GM12878 (cell line): ENCODE data around the gene NEUROG2. TPM values are rescaled to one million over a fixed set of nuclear protein-coding genes. Genes with fewer than 3 reads are reported as not detected.

Source experiments
- ATAC-seq: fragments of 200-7000 bp; cut with Tn5 transposase; 3 replicates; pipeline ENCODE4 v1.9.1; 2020; ENCODE audit warnings: mild to moderate bottlenecking, moderate library complexity
- BruUV-seq: library from RNA; stranded (reverse); fragments of 400-500 nt; replicated peaks from 2 replicates; lab custom pipeline; 2021; lab: Mats Ljungman, UMichigan
- CTCF ChIA-PET: fragments of 300-600 bp; sonication (Branson Sonifier 250); formaldehyde crosslinking; extraction: SDS; loops from one replicate; lab custom pipeline; 2021; ENCODE audit warnings: inconsistent platforms; lab: Yijun Ruan, JAX
- POLR2A ChIA-PET: fragments of 350-600 bp; formaldehyde crosslinking; extraction: SDS; loops from one replicate; lab custom pipeline; 2021; ENCODE audit warnings: inconsistent platforms; lab: Charles Lee
- RAD21 ChIA-PET: fragments of 300-600 bp; sonication (Branson Sonifier 250); formaldehyde crosslinking; loops from one replicate; lab custom pipeline; 2023; ENCODE audit warnings: antibody characterized with exemption; ENCODE audit not compliant: unreplicated experiment; lab: Charles Lee
- SMC1A ChIA-PET: fragments of 300-600 bp; sonication (Branson Sonifier 250); formaldehyde crosslinking; loops from one replicate; lab custom pipeline; 2023; ENCODE audit not compliant: unreplicated experiment, uncharacterized antibody; lab: Charles Lee
- DNase-seq: peaks from one replicate; pipeline ENCODE4 v3.0.0-alpha.2; 2011; ENCODE audit warnings: low read depth, low spot score
- FAIRE-seq: peaks from 3 replicates; lab custom pipeline; 2011; peaks lifted over from hg19 to GRCh38; lab: Jason Lieb, UNC
- H2AFZ ChIP-seq: 2 replicates; pipeline ENCODE4 v1.6.0; 2011; ENCODE audit warnings: low read depth, low read length, control low read depth; ENCODE audit not compliant: control insufficient read depth
- H3K27ac ChIP-seq: 2 replicates; pipeline ENCODE4 v1.5.1; 2011; ENCODE audit warnings: control low read depth; ENCODE audit not compliant: control insufficient read depth, insufficient read depth
- H3K27me3 ChIP-seq, 2 experiments: replicated peaks in 1 of 2; 2 replicates each; pipeline versions ENCODE4 v1.6.0 to v1.6.1; 2011; ENCODE audit warnings: low read length in 1 of 2; ENCODE audit not compliant: control insufficient read depth in 2 of 2, insufficient read depth in 2 of 2
- H3K36me3 ChIP-seq, 2 experiments: 2 replicates each; pipeline ENCODE4 v1.5.1; 2011; ENCODE audit warnings: low read length in 1 of 2; ENCODE audit not compliant: control insufficient read depth in 2 of 2, insufficient read depth in 2 of 2
- H3K4me1 ChIP-seq: 2 replicates; pipeline ENCODE4 v1.6.1; 2011; ENCODE audit warnings: mild to moderate bottlenecking, low read length, moderate library complexity, mixed read lengths; ENCODE audit not compliant: control insufficient read depth, insufficient read depth
- H3K4me2 ChIP-seq: 2 replicates; pipeline ENCODE4 v1.6.0; 2011; ENCODE audit warnings: control low read depth; ENCODE audit not compliant: control insufficient read depth, insufficient read depth
- H3K4me3 ChIP-seq: fragments of 200-600 bp; sonication (generic); 2 replicates; pipeline ENCODE4 v1.5.1; 2016
- H3K79me2 ChIP-seq: 2 replicates; pipeline ENCODE4 v1.6.0; 2011; ENCODE audit warnings: low read length; ENCODE audit not compliant: control insufficient read depth, insufficient read depth
- H3K9ac ChIP-seq: 2 replicates; pipeline ENCODE4 v1.8.0; 2011; ENCODE audit warnings: low read length, control low read depth, mixed read lengths; ENCODE audit not compliant: control insufficient read depth, insufficient read depth
- H3K9me3 ChIP-seq: replicated peaks from 3 replicates; pipeline ENCODE4 v1.5.1; 2011; ENCODE audit warnings: mild to moderate bottlenecking, low read length; ENCODE audit not compliant: control insufficient read depth, insufficient read depth
- H4K20me1 ChIP-seq: 2 replicates; pipeline ENCODE4 v1.6.0; 2011; ENCODE audit not compliant: control insufficient read depth, insufficient read depth
- BACH1 ChIP-seq: fragments of 450-650 bp; IDR thresholded peaks from 2 replicates; pipeline ENCODE4 v1.6.1; 2017; ENCODE audit warnings: mild to moderate bottlenecking, borderline replicate concordance
- DPF2 ChIP-seq: fragments of 450-650 bp; IDR thresholded peaks from 2 replicates; pipeline ENCODE4 v1.6.1; 2017; ENCODE audit warnings: mild to moderate bottlenecking
- EED ChIP-seq: sonication (generic); IDR thresholded peaks from 2 replicates; pipeline ENCODE4 v1.6.1; 2016; ENCODE audit warnings: antibody characterized with exemption, low read depth
- MYC ChIP-seq: IDR thresholded peaks from 2 replicates; pipeline ENCODE4 v1.6.1; 2011; ENCODE audit warnings: mild to moderate bottlenecking, low read length, moderate library complexity, inconsistent platforms; ENCODE audit not compliant: insufficient read depth, insufficient replicate concordance, insufficient read length, severe bottlenecking
- NFIC ChIP-seq: IDR thresholded peaks from 2 replicates; pipeline ENCODE4 v1.6.1; 2012; ENCODE audit warnings: low read depth, mild to moderate bottlenecking, inconsistent platforms, low read length, moderate library complexity
- NFXL1 ChIP-seq: fragments of 450-650 bp; IDR thresholded peaks from 2 replicates; pipeline ENCODE4 v1.6.1; 2017; ENCODE audit warnings: antibody characterized with exemption, mild to moderate bottlenecking, borderline replicate concordance
- ZNF274 ChIP-seq: IDR thresholded peaks from one replicate; pipeline ENCODE4 v1.8.0; 2011; ENCODE audit not compliant: insufficient read length, insufficient read depth
- WGBS: methylation state at CpG from one replicate; pipeline ENCODE4 v1.1.6; 2016; ENCODE audit warnings: low lambda C conversion rate; ENCODE audit not compliant: insufficient replicate concordance, insufficient coverage; ENCODE audit errors: missing lambda C conversion rate; 5-methylcytosine and 5-hydroxymethylcytosine counted together
- in situ Hi-C: fragments of 300-500 bp; cut with MboI; formaldehyde crosslinking; loops from 9 replicates; pipeline ENCODE4 v1.14.3; 2018; ENCODE audit warnings: mixed read lengths
- intact Hi-C: fragments of 100-400 bp; cut with micrococcal nuclease; formaldehyde crosslinking; loops from one replicate; pipeline ENCODE4 v1.14.2; 2022; ENCODE audit not compliant: unreplicated experiment
- polyA plus RNA-seq, 11 experiments: library from polyadenylated mRNA; depleted of rRNA in 4 of 11; unstranded in 6 of 11; stranded (reverse) in 5 of 11; fragments of >200 nt; fragmentation: Nextera tagmentation in 4 of 11; fragmentation: Illumina TruSeq in 1 of 11; extraction: Ambion mirVana in 4 of 11; extraction: Trizol in 1 of 11; gene quantifications; 1 replicate in 1 of 11; 2 replicates in 10 of 11; pipeline versions ENCODE4 v1.2.1 to v1.2.3, GENCODE V29; 2011 to 2016; ENCODE audit warnings: inconsistent platforms in 2 of 11, missing spikeins in 2 of 11, low read depth in 1 of 11
- total RNA-seq, 4 experiments: library from RNA; depleted of rRNA in 3 of 4; stranded (reverse); fragments of >200 nt in 3 of 4; fragmentation: Illumina TruSeq in 1 of 4; extraction: Trizol in 1 of 4; gene quantifications; 2 replicates each; pipeline versions ENCODE4 v1.2.1 to v1.2.3, GENCODE V29; 2013 to 2021
- TF ChIP-seq, protein P1 (sequence below): fragments of 450-650 bp; IDR thresholded peaks from 2 replicates; pipeline ENCODE4 v1.6.1; 2017; ENCODE audit warnings: mild to moderate bottlenecking, moderate library complexity

The NEUROG2 gene
- total and polyA plus RNA-seq, 10 of the 15 experiments (the other 5 are each of a cell fraction or from before 2014, with no cell fraction given), result 0.53 to 3.3 (median 1.1) TPM

- H3K27ac ChIP-seq, result no peak overlapping the region
- no peaks in the 10 kb centered on the region for H3K79me2 ChIP-seq
- FAIRE-seq (no peak), ATAC-seq (no peak), DNase-seq (no peak)
- 34% methylated on average over 4 of the region's 4 CpGs for WGBS
- peaks cover 2 to 9% of the 10 kb centered on the region in 2 experiments; a peak in 3 of 4 replicates for H3K27me3 ChIP-seq
- H4K20me1 ChIP-seq, result no peaks in the 10 kb centered on the region
- no TSS peak for BruUV-seq
- CTCF ChIA-PET, result interaction anchor here (1.3 to 2.4 kb wide), 3 partner anchors 8 to 260 kb away, joined by 3 to 8 read pairs (median 7); no protein-coding TSS in a partner anchor
- H3K9me3 ChIP-seq, result no peaks in the 10 kb centered on the region
- H3K4me3 ChIP-seq, result no peak overlapping the region
- H3K4me1 ChIP-seq, result no peaks in the 10 kb centered on the region
- SMC1A ChIA-PET, result interaction anchor here (0.8 to 2.5 kb wide), 3 partner anchors 22 to 260 kb away, joined by 3 to 7 read pairs (median 3); no protein-coding TSS in a partner anchor
- RAD21 ChIA-PET, result interaction anchor here (0.6 to 1.4 kb wide), 3 partner anchors 11 to 122 kb away, joined by 3 to 5 read pairs (median 3); partner anchors contain the start of gene NEUROG2
- no peak overlapping the region for H3K9ac ChIP-seq
- intact Hi-C loops (no loop called here), in situ Hi-C loops (no loop called here)
- POLR2A ChIA-PET, result no interaction called here
- no peak overlapping the region for H3K4me2 ChIP-seq
- H2AFZ ChIP-seq, result no peak overlapping the region
- no peaks in the 10 kb centered on the region for H3K36me3 ChIP-seq
- no peak for TF ChIP-seq ZNF274
- TF ChIP-seq NFXL1, result no peak
- TF ChIP-seq MYC, result no peak
- no peak for TF ChIP-seq DPF2
These were observed 11.2 kb downstream of the NEUROG2 start for GRCh38 chr4:112504807-112505206.

DNA sequence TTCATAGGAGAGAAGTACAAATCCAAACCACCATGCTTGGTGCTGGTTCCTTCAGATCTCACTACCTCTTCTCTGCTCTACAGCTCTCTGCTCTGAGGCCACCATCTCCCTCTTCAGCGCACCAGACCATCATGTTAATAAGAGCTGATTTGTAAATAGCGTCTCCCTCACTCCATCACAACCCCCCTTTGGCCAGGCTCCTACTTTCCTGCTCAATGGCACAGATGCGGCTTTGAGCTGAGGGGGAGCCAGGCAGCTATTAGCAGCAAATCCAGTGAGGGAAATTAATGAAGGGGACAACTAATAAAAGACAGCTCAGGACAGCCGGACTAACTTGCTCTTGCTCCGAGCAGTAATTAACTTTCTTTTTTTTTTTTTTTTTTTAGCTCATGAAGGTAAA lies 13.1 kb downstream of the NEUROG2 start:
- Histone ChIP-seq H3K4me1 (no peaks in the 10 kb centered on the region), H4K20me1 (no peaks in the 10 kb centered on the region), H3K36me3 (no peaks in the 10 kb centered on the region), H3K4me2 (no peak overlapping the region), H3K4me3 (no peak overlapping the region), H3K27me3 (peaks cover 0 to 2% of the 10 kb centered on the region in 2 experiments; a peak in 2 of 4 replicates), H3K27ac (no peak overlapping the region), H2AFZ (no peak overlapping the region), H3K79me2 (no peaks in the 10 kb centered on the region), H3K9me3 (no peaks in the 10 kb centered on the region), H3K9ac (no peak overlapping the region)
- ChIA-PET POLR2A (no interaction called here), CTCF (interaction anchor here (0.7 to 2.4 kb wide), 4 partner anchors 8 to 262 kb away, joined by 3 to 8 read pairs (median 5); no protein-coding TSS in a partner anchor), RAD21 (no interaction called here), SMC1A (interaction anchor here (0.5 to 2.5 kb wide), 4 partner anchors 8 to 186 kb away, joined by 3 to 7 read pairs (median 3); no protein-coding TSS in a partner anchor)
- in situ Hi-C loops (no loop called here), intact Hi-C loops (no loop called here)
- 78% methylated on average over 5 of the region's 5 CpGs for WGBS
- no TSS peak for BruUV-seq
- ATAC-seq (no peak), FAIRE-seq (no peak), DNase-seq (no peak)
- TF ChIP-seq, protein P1, sequence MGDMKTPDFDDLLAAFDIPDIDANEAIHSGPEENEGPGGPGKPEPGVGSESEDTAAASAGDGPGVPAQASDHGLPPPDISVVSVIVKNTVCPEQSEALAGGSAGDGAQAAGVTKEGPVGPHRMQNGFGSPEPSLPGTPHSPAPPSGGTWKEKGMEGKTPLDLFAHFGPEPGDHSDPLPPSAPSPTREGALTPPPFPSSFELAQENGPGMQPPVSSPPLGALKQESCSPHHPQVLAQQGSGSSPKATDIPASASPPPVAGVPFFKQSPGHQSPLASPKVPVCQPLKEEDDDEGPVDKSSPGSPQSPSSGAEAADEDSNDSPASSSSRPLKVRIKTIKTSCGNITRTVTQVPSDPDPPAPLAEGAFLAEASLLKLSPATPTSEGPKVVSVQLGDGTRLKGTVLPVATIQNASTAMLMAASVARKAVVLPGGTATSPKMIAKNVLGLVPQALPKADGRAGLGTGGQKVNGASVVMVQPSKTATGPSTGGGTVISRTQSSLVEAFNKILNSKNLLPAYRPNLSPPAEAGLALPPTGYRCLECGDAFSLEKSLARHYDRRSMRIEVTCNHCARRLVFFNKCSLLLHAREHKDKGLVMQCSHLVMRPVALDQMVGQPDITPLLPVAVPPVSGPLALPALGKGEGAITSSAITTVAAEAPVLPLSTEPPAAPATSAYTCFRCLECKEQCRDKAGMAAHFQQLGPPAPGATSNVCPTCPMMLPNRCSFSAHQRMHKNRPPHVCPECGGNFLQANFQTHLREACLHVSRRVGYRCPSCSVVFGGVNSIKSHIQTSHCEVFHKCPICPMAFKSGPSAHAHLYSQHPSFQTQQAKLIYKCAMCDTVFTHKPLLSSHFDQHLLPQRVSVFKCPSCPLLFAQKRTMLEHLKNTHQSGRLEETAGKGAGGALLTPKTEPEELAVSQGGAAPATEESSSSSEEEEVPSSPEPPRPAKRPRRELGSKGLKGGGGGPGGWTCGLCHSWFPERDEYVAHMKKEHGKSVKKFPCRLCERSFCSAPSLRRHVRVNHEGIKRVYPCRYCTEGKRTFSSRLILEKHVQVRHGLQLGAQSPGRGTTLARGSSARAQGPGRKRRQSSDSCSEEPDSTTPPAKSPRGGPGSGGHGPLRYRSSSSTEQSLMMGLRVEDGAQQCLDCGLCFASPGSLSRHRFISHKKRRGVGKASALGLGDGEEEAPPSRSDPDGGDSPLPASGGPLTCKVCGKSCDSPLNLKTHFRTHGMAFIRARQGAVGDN, result no peak
- TF ChIP-seq EED (no peak), NFIC (no peak), BACH1 (no peak)
